Measurements from ENCODE around the gene SMIM27. TPM values are rescaled to one million over a fixed set of nuclear protein-coding genes. Genes with fewer than 3 reads are reported as not detected.
"Not testable (repeated sequence)": the region's sequence is repeated elsewhere in the genome, so short reads cannot be mapped to it uniquely, and the experiment has no call there.

The SMIM27 gene
- total RNA-seq, 4 donors from 2014 or later = 1.1 to 5.3 (median 2.0) TPM

GRCh38 chr9:32545884-32546283 lies 6.2 kb upstream of the SMIM27 start:
- TF ChIP-seq POLR2A (IDR thresholded peaks at IDR 0.05) (no peak), CTCF (IDR thresholded peaks at IDR 0.05) (no peak)
- H3K9me3 ChIP-seq = no peaks in the 10 kb centered on the region
- H3K36me3 ChIP-seq = peaks cover 0 to 63% (median 19%) of the 10 kb centered on the region in 3 donors
- WGBS, 2 donors = 89 to 90% methylated on average over 1 of the region's 1 CpG
- no peaks in the 10 kb centered on the region for H3K27me3 ChIP-seq
- peaks cover 0 to 26% (median 12%) of the 10 kb centered on the region in 3 donors for H3K4me1 ChIP-seq
- intact Hi-C loops (cut with DNase I) = no loop called here
- DNase-seq = no peak
- no peak overlapping the region for H3K4me3 ChIP-seq
- no peak overlapping the region for H3K27ac ChIP-seq

- H3K4me1 ChIP-seq = peaks cover 0 to 33% (median 12%) of the 10 kb centered on the region in 3 donors
- H3K36me3 ChIP-seq = peaks cover 0 to 39% (median 6%) of the 10 kb centered on the region in 3 donors
- whole genome bisulfite sequencing, 2 donors = 94 to 95% methylated on average over 18 to 20 of the region's 20 CpGs
- intact Hi-C loops (cut with DNase I); H3K27ac ChIP-seq; H3K4me3 ChIP-seq; H3K27me3 ChIP-seq; DNase-seq; H3K9me3 ChIP-seq: not testable (repeated sequence)
These were observed 3.9 kb upstream of the SMIM27 start for GRCh38 chr9:32548213-32548612.

- Histone ChIP-seq H3K27ac (peak overlapping the region; percentile 91 to 98 (median 96)), H3K4me1 (peaks cover 0 to 46% (median 12%) of the 10 kb centered on the region in 3 donors), H3K36me3 (peaks cover 0 to 28% (median 0%) of the 10 kb centered on the region in 3 donors), H3K27me3 (no peaks in the 10 kb centered on the region), H3K4me3 (peak overlapping the region; percentile 64 to 94 (median 76)), H3K9me3 (no peaks in the 10 kb centered on the region)
- TF ChIP-seq POLR2A (IDR thresholded peaks at IDR 0.05) = no peak
- no peak for TF ChIP-seq CTCF (IDR thresholded peaks at IDR 0.05)
- DNase-seq = no peak
- intact Hi-C loops (cut with DNase I) = no loop called here
- WGBS, 2 donors = 0 to 2% methylated on average over 6 to 9 of the region's 10 CpGs
These were observed 2.0 kb upstream of the SMIM27 start for GRCh38 chr9:32550150-32550561.

GRCh38 chr9:32550562-32551275 lies 1.4 kb upstream of the SMIM27 start:
- Histone ChIP-seq H3K4me3 (peak overlapping the region; percentile 64 to 94 (median 76)), H3K4me1 (peaks cover 0 to 46% (median 12%) of the 10 kb centered on the region in 3 donors), H3K27ac (peak overlapping the region; percentile 91 to 98 (median 96)), H3K9me3 (no peaks in the 10 kb centered on the region), H3K36me3 (peaks cover 0 to 28% (median 0%) of the 10 kb centered on the region in 3 donors), H3K27me3 (no peaks in the 10 kb centered on the region)
- TF ChIP-seq POLR2A (IDR thresholded peaks at IDR 0.05) (peak in 2 of 4 donors; percentile 5 to 63), CTCF (IDR thresholded peaks at IDR 0.05) (peak in 2 of 6 experiments; percentile 8 to 15)
- peak; percentile 43 for DNase-seq
- WGBS, 2 donors = 0% methylated on average over 2 to 5 of the region's 75 CpGs
- intact Hi-C loops (cut with DNase I) = no loop called here

GRCh38 chr9:32551276-32552051 lies 663 bp upstream of the SMIM27 start:
- DNase-seq = no peak
- H3K36me3 ChIP-seq = peaks cover 0 to 26% (median 0%) of the 10 kb centered on the region in 3 donors
- H3K9me3 ChIP-seq = no peaks in the 10 kb centered on the region
- no peak for TF ChIP-seq POLR2A (IDR thresholded peaks at IDR 0.05)
- no peak for TF ChIP-seq CTCF (IDR thresholded peaks at IDR 0.05)
- peak overlapping the region; percentile 91 to 98 (median 96) for H3K27ac ChIP-seq
- intact Hi-C loops (cut with DNase I) = no loop called here
- 0 to 1% methylated on average over 20 to 33 of the region's 36 CpGs for WGBS, 2 donors
- H3K4me3 ChIP-seq = peak overlapping the region; percentile 64 to 94 (median 76)
- H3K27me3 ChIP-seq = no peaks in the 10 kb centered on the region
- H3K4me1 ChIP-seq = peaks cover 0 to 46% (median 12%) of the 10 kb centered on the region in 3 donors

All from esophagus squamous epithelium (tissue), 5 donors.